AG09319 (cell line): ENCODE data around the gene VPS54.

Experiments used
- DNase-seq: peaks from one replicate; pipeline ENCODE4 v3.0.0-alpha.2; 2010; ENCODE audit warnings: low read depth; ENCODE audit errors: extremely low read depth
- TF ChIP-seq, protein P1 (sequence below): IDR thresholded peaks from 2 replicates; pipeline ENCODE4 v1.5.1; 2011; ENCODE audit warnings: low read depth, mild to moderate bottlenecking, inconsistent platforms, low read length, moderate library complexity

The VPS54 gene

GRCh38 chr2:64012115-64012514, 7.1 kb downstream of the VPS54 start:
- TF ChIP-seq, protein P1, sequence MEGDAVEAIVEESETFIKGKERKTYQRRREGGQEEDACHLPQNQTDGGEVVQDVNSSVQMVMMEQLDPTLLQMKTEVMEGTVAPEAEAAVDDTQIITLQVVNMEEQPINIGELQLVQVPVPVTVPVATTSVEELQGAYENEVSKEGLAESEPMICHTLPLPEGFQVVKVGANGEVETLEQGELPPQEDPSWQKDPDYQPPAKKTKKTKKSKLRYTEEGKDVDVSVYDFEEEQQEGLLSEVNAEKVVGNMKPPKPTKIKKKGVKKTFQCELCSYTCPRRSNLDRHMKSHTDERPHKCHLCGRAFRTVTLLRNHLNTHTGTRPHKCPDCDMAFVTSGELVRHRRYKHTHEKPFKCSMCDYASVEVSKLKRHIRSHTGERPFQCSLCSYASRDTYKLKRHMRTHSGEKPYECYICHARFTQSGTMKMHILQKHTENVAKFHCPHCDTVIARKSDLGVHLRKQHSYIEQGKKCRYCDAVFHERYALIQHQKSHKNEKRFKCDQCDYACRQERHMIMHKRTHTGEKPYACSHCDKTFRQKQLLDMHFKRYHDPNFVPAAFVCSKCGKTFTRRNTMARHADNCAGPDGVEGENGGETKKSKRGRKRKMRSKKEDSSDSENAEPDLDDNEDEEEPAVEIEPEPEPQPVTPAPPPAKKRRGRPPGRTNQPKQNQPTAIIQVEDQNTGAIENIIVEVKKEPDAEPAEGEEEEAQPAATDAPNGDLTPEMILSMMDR, result no peak
- DNase-seq, result no peak

- DNase-seq, result no peak
- TF ChIP-seq, protein P1, result no peak
Observed at GRCh38 chr2:64008434-64009009, 10.7 kb downstream of the VPS54 start.

GRCh38 chr2:64007924-64008323, 11.3 kb downstream of the VPS54 start:
- TF ChIP-seq, protein P1, result no peak
- no peak for DNase-seq

DNA sequence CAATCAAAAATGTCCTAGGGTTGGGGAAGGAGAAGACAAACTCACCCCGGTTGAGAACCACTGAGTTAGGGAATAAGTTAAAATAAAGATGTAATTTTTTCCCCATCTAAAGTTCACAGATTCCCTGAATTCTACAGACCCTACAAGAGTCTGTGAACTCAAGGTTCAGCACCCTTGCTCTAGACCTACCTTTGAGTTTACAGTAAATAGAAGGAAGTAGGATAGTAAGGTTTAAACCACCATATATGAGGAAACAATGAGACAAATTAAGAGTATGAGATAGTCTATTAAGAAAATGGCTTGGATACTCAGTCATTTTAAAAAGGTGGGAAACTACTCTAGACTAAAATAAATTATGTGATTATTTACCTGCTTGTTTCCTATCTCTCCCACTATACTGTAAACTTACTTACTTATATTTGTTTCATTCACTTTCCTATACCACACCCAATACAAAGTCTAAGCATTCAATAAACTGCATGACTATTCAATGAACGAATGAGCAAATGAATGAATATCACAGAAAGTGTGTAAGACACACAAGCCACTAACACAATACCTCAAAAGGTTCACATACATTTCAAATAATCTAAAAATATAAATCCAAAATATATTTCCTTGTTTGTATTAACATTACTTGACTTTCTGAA, 13.4 kb downstream of the VPS54 start:
- no peak for DNase-seq
- TF ChIP-seq, protein P1, result no peak

DNA sequence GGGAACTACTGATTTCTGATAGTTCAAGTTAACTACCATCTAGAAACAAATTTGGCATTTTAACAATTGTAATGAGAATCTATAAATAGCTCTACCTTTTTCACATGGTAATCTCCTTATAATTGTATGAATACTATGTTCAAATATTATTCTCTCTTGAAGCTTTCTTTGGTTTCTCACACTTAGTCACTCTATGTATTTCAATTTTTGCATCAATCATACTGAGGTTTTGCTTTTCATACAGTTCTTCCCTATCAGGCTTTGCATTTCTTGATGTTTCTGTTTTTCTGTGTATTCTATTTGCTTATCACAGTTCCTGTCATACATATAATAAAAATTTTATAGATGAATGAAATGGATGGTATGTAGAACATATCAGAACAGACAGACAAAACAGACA, 16.0 kb downstream of the VPS54 start:
- no peak for DNase-seq
- TF ChIP-seq, protein P1, result no peak

DNA sequence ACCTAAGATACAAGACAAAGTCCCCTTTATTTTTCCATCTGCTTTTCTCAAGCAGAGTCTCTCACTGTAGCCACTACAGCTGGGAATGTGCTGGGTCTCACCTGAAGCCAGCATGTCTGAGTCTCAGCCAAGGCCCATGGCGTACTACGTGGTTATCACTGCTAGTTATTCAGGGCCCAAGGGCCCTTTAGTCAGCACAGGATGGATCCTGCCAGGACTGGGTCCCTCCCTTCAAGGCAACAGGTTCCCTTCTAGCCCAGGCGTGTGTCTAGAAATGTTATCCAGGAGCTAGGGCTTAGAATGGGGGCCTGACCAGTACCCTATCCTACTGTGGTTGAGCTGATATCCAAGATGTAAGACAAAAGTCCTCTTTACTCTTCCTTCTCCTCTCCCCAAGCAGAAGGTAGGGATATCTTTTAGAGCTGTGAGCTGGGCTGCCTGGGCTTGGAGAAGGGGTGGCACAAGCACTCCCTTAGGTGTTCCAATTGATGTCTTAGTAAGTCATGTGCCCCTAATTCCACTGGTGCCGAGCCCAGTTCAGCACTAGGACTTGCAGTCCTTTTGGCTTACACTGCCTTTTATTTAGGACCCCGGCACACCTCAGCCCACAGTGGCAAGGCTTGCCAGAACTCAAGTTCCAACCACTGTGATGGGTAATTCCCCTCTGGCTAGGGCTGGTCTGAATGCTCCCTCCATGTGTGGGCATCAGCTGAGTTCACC, 17.7 kb downstream of the VPS54 start:
- TF ChIP-seq, protein P1, result no peak
- no peak for DNase-seq
